Stimulated activated naive CD4-positive, alpha-beta T cell treated with Interleukin-2 at 50 U/mL for 16 hours (primary cell): ENCODE results near the gene LRRC8A.
"Not testable (repeated sequence)": the region's sequence is repeated elsewhere in the genome, so short reads cannot be mapped to it uniquely, and the experiment has no call there.

ENCODE experiments used
- DNase-seq: peaks from one replicate; lab custom pipeline; 2025; lab: John Stamatoyannopoulos, UW

Gene LRRC8A

GRCh38 chr9:128921881-128922763, 40.2 kb downstream of the LRRC8A start:
- no peak for DNase-seq

GRCh38 chr9:128923493-128923883, 41.6 kb downstream of the LRRC8A start:
- DNase-seq = no peak

GRCh38 chr9:128927731-128928411, 45.9 kb downstream of the LRRC8A start:
- peak; percentile 26 for DNase-seq

- DNase-seq = no peak
Observed at GRCh38 chr9:128928624-128929023, 46.7 kb downstream of the LRRC8A start.

- no peak for DNase-seq
Observed at GRCh38 chr9:128929560-128929959, 47.6 kb downstream of the LRRC8A start.

- DNase-seq = no peak
Observed at GRCh38 chr9:128933731-128934130, 51.8 kb downstream of the LRRC8A start.

- no peak for DNase-seq
Observed at GRCh38 chr9:128936171-128936865, 54.4 kb downstream of the LRRC8A start.

GRCh38 chr9:128937310-128938165, 55.6 kb downstream of the LRRC8A start:
- no peak for DNase-seq

- DNase-seq = no peak
Observed at GRCh38 chr9:128940271-128940921, 58.5 kb downstream of the LRRC8A start.

GRCh38 chr9:128940946-128941755, 59.2 kb downstream of the LRRC8A start:
- no peak for DNase-seq

- no peak for DNase-seq
Observed at GRCh38 chr9:128943832-128944620, 62.1 kb downstream of the LRRC8A start.

- not testable (repeated sequence) for DNase-seq
Observed at GRCh38 chr9:128944966-128945365, 63.0 kb downstream of the LRRC8A start.

GRCh38 chr9:128945798-128946501, 64.0 kb downstream of the LRRC8A start:
- DNase-seq = no peak

GRCh38 chr9:128946571-128947276, 64.8 kb downstream of the LRRC8A start:
- DNase-seq = peak; percentile 27

- no peak for DNase-seq
Observed at GRCh38 chr9:128947277-128947526, 65.3 kb downstream of the LRRC8A start.

GRCh38 chr9:128947527-128948301, 65.8 kb downstream of the LRRC8A start, which contains the start of the genes DOLK and NUP188:
DOLK (minus strand) TSS chr9:128947603; CDS start chr9:128947303, 300 bp downstream.
NUP188 (plus strand) TSS chr9:128947699; CDS start chr9:128947720, 21 bp downstream.
- peak; percentile 97 for DNase-seq

- DNase-seq = not testable (repeated sequence)
Observed at GRCh38 chr9:128961403-128961802, 79.5 kb downstream of the LRRC8A start.
